NB4 (cell line): Measurements from ENCODE around the gene NXN.

Experiments
- CTCF ChIP-seq: IDR thresholded peaks from one replicate; pipeline ENCODE4 v1.5.1; 2012; ENCODE audit warnings: low read depth, low read length
- MYC ChIP-seq: IDR thresholded peaks from 2 replicates; pipeline ENCODE4 v1.6.1; 2011; ENCODE audit warnings: low read depth, low read length
- POLR2A ChIP-seq: IDR thresholded peaks from 2 replicates; pipeline ENCODE4 v1.6.1; 2011; ENCODE audit warnings: mild to moderate bottlenecking; ENCODE audit not compliant: insufficient read length; ENCODE audit errors: extremely low read depth

- TF ChIP-seq CTCF: no peak
- TF ChIP-seq POLR2A: no peak
- TF ChIP-seq MYC: no peak
Observed at GRCh38 chr17:921161-921560, 58.4 kb downstream of the NXN start.
